HG03159 (cell line): ENCODE results near the gene CCL22.
"Not testable (repeated sequence)": the region's sequence is repeated elsewhere in the genome, so short reads cannot be mapped to it uniquely, and the experiment has no call there.

Experiments used
- ATAC-seq: cut with Tn5 transposase; IDR thresholded peaks from one replicate; pipeline ENCODE4 v1.9.1; 2021; ENCODE audit warnings: mild to moderate bottlenecking, moderate library complexity; ENCODE audit not compliant: unreplicated experiment

Gene CCL22

GRCh38 chr16:57374067-57374534, 15.5 kb downstream of the CCL22 start:
- ATAC-seq: no peak

GRCh38 chr16:57374925-57375465, 16.4 kb downstream of the CCL22 start:
- not testable (repeated sequence) for ATAC-seq

- ATAC-seq: no peak
These were observed 17.8 kb downstream of the CCL22 start for GRCh38 chr16:57376313-57376818.

GRCh38 chr16:57377080-57377841, 18.7 kb downstream of the CCL22 start:
- ATAC-seq: peak; percentile 69

GRCh38 chr16:57379579-57379978, 21.0 kb downstream of the CCL22 start:
- ATAC-seq: no peak

GRCh38 chr16:57380671-57381462, 22.3 kb downstream of the CCL22 start:
- ATAC-seq: no peak

GRCh38 chr16:57381791-57382534, 23.4 kb downstream of the CCL22 start:
- ATAC-seq: no peak

- ATAC-seq: no peak
These were observed 24.1 kb downstream of the CCL22 start for GRCh38 chr16:57382535-57383275.

- no peak for ATAC-seq
These were observed 25.0 kb downstream of the CCL22 start for GRCh38 chr16:57383276-57384247.

- no peak for ATAC-seq
These were observed 25.9 kb downstream of the CCL22 start for GRCh38 chr16:57384248-57385070.

- no peak for ATAC-seq
These were observed 26.5 kb downstream of the CCL22 start for GRCh38 chr16:57385083-57385482.

- no peak for ATAC-seq
These were observed 27.9 kb downstream of the CCL22 start for GRCh38 chr16:57386381-57386951.

- peak; percentile 29 for ATAC-seq
These were observed 29.2 kb downstream of the CCL22 start for GRCh38 chr16:57387598-57388354.

- peak; percentile 42 for ATAC-seq
These were observed 29.9 kb downstream of the CCL22 start for GRCh38 chr16:57388359-57389086.

- ATAC-seq: no peak
These were observed 30.5 kb downstream of the CCL22 start for GRCh38 chr16:57389087-57389468.

- no peak for ATAC-seq
These were observed 32.2 kb downstream of the CCL22 start for GRCh38 chr16:57390636-57391295.
